Endothelial cell of umbilical vein (primary cell): ENCODE results near the gene LATS2. TPM values are rescaled to one million over a fixed set of nuclear protein-coding genes. Genes with fewer than 3 reads are reported as not detected.

Experiments used
- BruUV-seq: library from RNA; stranded (reverse); fragments of 400-500 nt; replicated peaks from 2 replicates; lab custom pipeline; 2021; lab: Mats Ljungman, UMichigan
- CTCF ChIA-PET: fragments of 300-600, 350-600 bp; sonication (Branson Sonifier 250); formaldehyde crosslinking; loops from one replicate; lab custom pipeline; 2021; ENCODE audit warnings: antibody characterized with exemption, inconsistent platforms; lab: Charles Lee
- POLR2A ChIA-PET: fragments of 300-600, 350-600 bp; sonication (Branson Sonifier 250); formaldehyde crosslinking; loops from one replicate; lab custom pipeline; 2021; ENCODE audit warnings: antibody characterized with exemption, inconsistent platforms; lab: Charles Lee
- DNase-seq: peaks from one replicate; pipeline ENCODE4 v3.0.0-alpha.2; 2011; ENCODE audit warnings: low read depth, low spot score
- FAIRE-seq: peaks from 2 replicates; lab custom pipeline; 2011; peaks lifted over from hg19 to GRCh38; lab: Jason Lieb, UNC
- H2AFZ ChIP-seq: 2 replicates; pipeline ENCODE4 v1.6.0; 2012; ENCODE audit warnings: low read depth, low read length, control low read depth, inconsistent platforms
- H3K27ac ChIP-seq: 2 replicates; pipeline ENCODE4 v1.5.1; 2011; ENCODE audit warnings: low read depth, mild to moderate bottlenecking, control low read depth, low read length, moderate library complexity; ENCODE audit not compliant: insufficient read depth
- H3K27me3 ChIP-seq, 2 experiments: 2 replicates each; pipeline versions ENCODE4 v1.6.0 to v1.6.1; 2011; ENCODE audit warnings: low read length in 2 of 2, mixed read lengths in 1 of 2; ENCODE audit not compliant: control insufficient read depth in 2 of 2, insufficient read depth in 2 of 2
- H3K36me3 ChIP-seq, 2 experiments: 2 replicates in 1 of 2; 3 replicates in 1 of 2; pipeline ENCODE4 v1.5.1; 2011; ENCODE audit warnings: low read length in 2 of 2, mild to moderate bottlenecking in 1 of 2, moderate library complexity in 1 of 2; ENCODE audit not compliant: control insufficient read depth in 2 of 2, insufficient read depth in 2 of 2; ENCODE audit errors: extremely low read depth in 1 of 2
- H3K4me1 ChIP-seq: 3 replicates; pipeline ENCODE4 v1.5.1; 2011; ENCODE audit warnings: mild to moderate bottlenecking, low read length; ENCODE audit not compliant: control insufficient read depth, insufficient read depth; ENCODE audit errors: extremely low read depth
- H3K4me2 ChIP-seq: 2 replicates; pipeline ENCODE4 v1.6.1; 2011; ENCODE audit warnings: low read length, control low read depth, mixed read lengths; ENCODE audit not compliant: insufficient read depth
- H3K4me3 ChIP-seq, 3 experiments: fragments of 200-600 bp in 1 of 3; sonication (generic), shearing (Covaris generic) in 1 of 3; replicated peaks in 1 of 3; 2 replicates each; pipeline ENCODE4 v1.5.1; 2011 to 2016; ENCODE audit warnings: control low read depth in 3 of 3, low read length in 3 of 3, mild to moderate bottlenecking in 2 of 3, inconsistent platforms in 1 of 3, low read depth in 1 of 3, moderate library complexity in 1 of 3; ENCODE audit not compliant: insufficient read depth in 1 of 3
- H3K79me2 ChIP-seq: 2 replicates; pipeline ENCODE4 v1.6.0; 2012; ENCODE audit warnings: low read length, inconsistent platforms; ENCODE audit not compliant: control insufficient read depth, insufficient read depth
- H3K9ac ChIP-seq: replicated peaks from 2 replicates; pipeline ENCODE3; 2011; ENCODE audit warnings: low read length, control low read depth; ENCODE audit not compliant: insufficient read depth; ENCODE audit errors: extremely low read depth
- H3K9me1 ChIP-seq: replicated peaks from 3 replicates; pipeline ENCODE4 v1.6.0; 2011; ENCODE audit warnings: mild to moderate bottlenecking, low read length; ENCODE audit not compliant: control insufficient read depth, insufficient read depth; ENCODE audit errors: extremely low read depth
- H3K9me3 ChIP-seq: replicated peaks from 2 replicates; pipeline ENCODE4 v1.5.1; 2012; ENCODE audit warnings: low read length, inconsistent platforms; ENCODE audit not compliant: control insufficient read depth, insufficient read depth
- H4K20me1 ChIP-seq: replicated peaks from 2 replicates; pipeline ENCODE3; 2011; ENCODE audit warnings: mild to moderate bottlenecking, low read length; ENCODE audit not compliant: control insufficient read depth, insufficient read depth; ENCODE audit errors: extremely low read depth
- CTCF ChIP-seq, 2 donors: IDR thresholded peaks; 1 replicate in 1 of 2; 2 replicates in 1 of 2; pipeline ENCODE4 v1.5.1; 2011; ENCODE audit warnings: low read length in 2 of 2, mild to moderate bottlenecking in 2 of 2, moderate library complexity in 2 of 2, control low read depth in 1 of 2, inconsistent platforms in 1 of 2, low read depth in 1 of 2; ENCODE audit not compliant: insufficient read depth in 1 of 2; ENCODE audit errors: extremely low read depth in 1 of 2
- EZH2 ChIP-seq: IDR thresholded peaks from 2 replicates; pipeline ENCODE4 v1.6.1; 2012; ENCODE audit warnings: borderline replicate concordance, low read depth, mild to moderate bottlenecking, moderate library complexity, low read length, inconsistent platforms; ENCODE audit not compliant: severe bottlenecking
- FOS ChIP-seq: IDR thresholded peaks from 2 replicates; pipeline ENCODE4 v1.6.1; 2011; ENCODE audit warnings: mild to moderate bottlenecking, low read length, moderate library complexity, borderline replicate concordance; ENCODE audit not compliant: insufficient read depth
- GATA2 ChIP-seq: IDR thresholded peaks from 2 replicates; pipeline ENCODE4 v1.7.0; 2011; ENCODE audit warnings: low read depth, mild to moderate bottlenecking, moderate library complexity, mixed read lengths, low read length; ENCODE audit not compliant: insufficient read length, insufficient read depth
- JUN ChIP-seq: IDR thresholded peaks from 2 replicates; pipeline ENCODE4 v1.6.1; 2011; ENCODE audit warnings: borderline replicate concordance, low read depth; ENCODE audit not compliant: insufficient read length, insufficient read depth
- MAX ChIP-seq: IDR thresholded peaks from 2 replicates; pipeline ENCODE4 v1.6.1; 2011; ENCODE audit not compliant: insufficient read depth, insufficient read length
- MYC ChIP-seq: IDR thresholded peaks from one replicate; pipeline ENCODE4 v1.6.1; 2011; ENCODE audit warnings: mild to moderate bottlenecking, low read depth, low read length
- POLR2A ChIP-seq: IDR thresholded peaks from 2 replicates; pipeline ENCODE4 v1.6.1; 2012; ENCODE audit warnings: low read depth, mild to moderate bottlenecking, control low read depth, low read length
- POLR2AphosphoS5 ChIP-seq: IDR thresholded peaks from 2 replicates; pipeline ENCODE4 v1.6.1; 2012; ENCODE audit warnings: low read depth, mild to moderate bottlenecking, control low read depth, low read length, moderate library complexity; ENCODE audit not compliant: insufficient read depth
- dilution Hi-C: fragments of 300-500 bp; cut with MboI; formaldehyde crosslinking; loops from one replicate; pipeline ENCODE4 v1.15.0; 2019; ENCODE audit warnings: low sequenced_read_pairs; ENCODE audit not compliant: extremely low pct_ligation_motif_present
- intact Hi-C: fragments of 100-400 bp; cut with micrococcal nuclease; formaldehyde crosslinking; loops from one replicate; pipeline ENCODE4 v1.10.0; 2022
- polyA plus RNA-seq, 4 experiments: library from polyadenylated mRNA; depleted of rRNA in 3 of 4; stranded (reverse) in 3 of 4; unstranded in 1 of 4; fragments of >200 nt; gene quantifications; 2 replicates each; pipeline versions ENCODE4 v1.2.1 to v1.2.3, GENCODE V29; 2011 to 2012; ENCODE audit warnings: missing spikeins in 1 of 4
- total RNA-seq: library from RNA; stranded (reverse); gene quantifications from 2 replicates; pipeline ENCODE4 v1.2.3, GENCODE V29; 2021

LATS2 gene
- total and polyA plus RNA-seq, 2 donors (not counting 3 experiments of a cell fraction or from before 2014, with no cell fraction given) = 33.5 to 67.6 TPM

GRCh38 chr13:20994441-20994821 lies 67.0 kb downstream of the LATS2 start:
- ChIA-PET CTCF (interaction anchor here (1.1 kb wide), 1 partner anchor 50 kb away, joined by 3 read pairs; no protein-coding TSS in a partner anchor), POLR2A (no interaction called here)
- intact Hi-C loops (no loop called here), dilution Hi-C loops (no loop called here)
- Histone ChIP-seq H3K4me1 (peaks cover 16% of the 10 kb centered on the region), H3K27ac (no peak overlapping the region), H3K9me1 (no peaks in the 10 kb centered on the region), H3K9ac (no peak overlapping the region), H4K20me1 (peaks cover 5% of the 10 kb centered on the region), H3K36me3 (peaks cover 13 to 32% of the 10 kb centered on the region in 2 experiments), H3K79me2 (peaks cover 93% of the 10 kb centered on the region), H2AFZ (no peak overlapping the region), H3K4me2 (no peak overlapping the region), H3K4me3 (no peak overlapping the region), H3K9me3 (no peaks in the 10 kb centered on the region), H3K27me3 (no peaks in the 10 kb centered on the region)
- BruUV-seq = no TSS peak
- DNase-seq = no peak
- no peak for FAIRE-seq
- TF ChIP-seq POLR2AphosphoS5 (no peak), GATA2 (no peak), CTCF (IDR thresholded peaks at IDR 0.05; ENCODE audit: extremely low read depth in 1 of 2, insufficient read depth in 1 of 2, low read depth in 1 of 2, low read length in 2 of 2) (no peak), EZH2 (no peak), JUN (no peak), MYC (no peak), FOS (no peak), MAX (no peak), POLR2A (no peak)
